GM23248 (cell line): Measurements from ENCODE around the gene MNDA.

Source experiments
- EZH2 ChIP-seq: fragments of 200-600 bp; sonication (generic); IDR thresholded peaks from 2 replicates; pipeline ENCODE4 v1.6.1; 2018; ENCODE audit warnings: antibody characterized with exemption, mild to moderate bottlenecking; ENCODE audit not compliant: insufficient read depth, poor library complexity, severe bottlenecking
- EZH2phosphoT487 ChIP-seq: fragments of 200-600 bp; sonication (generic); IDR thresholded peaks from 2 replicates; pipeline ENCODE4 v1.6.1; 2018; ENCODE audit warnings: antibody characterized with exemption, moderate library complexity, mild to moderate bottlenecking, low read depth; ENCODE audit not compliant: insufficient read depth

DNA sequence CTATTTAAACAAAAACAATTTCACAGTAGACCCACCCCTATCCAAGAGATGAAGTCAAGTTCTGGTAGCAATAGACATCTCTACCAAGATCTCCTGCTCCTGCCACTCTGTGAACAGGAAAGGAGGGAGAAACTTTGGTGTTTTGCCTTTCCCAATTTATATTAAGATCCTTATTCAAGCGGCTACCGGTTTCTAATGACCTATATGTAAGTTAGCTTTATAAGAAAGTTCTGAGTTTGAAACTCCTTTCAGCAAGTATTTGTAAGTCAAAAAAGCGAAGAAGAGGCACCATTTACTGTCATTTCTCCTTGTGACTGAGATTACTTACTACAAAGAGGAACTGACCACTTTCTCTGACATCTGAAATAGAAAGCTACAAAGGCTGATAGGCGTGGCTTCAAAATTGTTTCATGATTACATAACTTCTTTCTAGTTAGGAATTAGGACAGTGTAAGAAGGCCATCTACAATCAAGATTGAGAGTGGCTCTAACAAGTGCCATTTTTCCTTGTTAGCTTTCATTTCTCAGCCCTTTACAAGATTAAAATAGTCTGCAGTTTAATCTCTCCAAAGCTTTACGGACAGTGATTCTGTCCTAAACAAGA lies at the start of gene MNDA:
- TF ChIP-seq EZH2 (no peak), EZH2phosphoT487 (no peak)
